Activated CD8-positive, alpha-beta memory T cell treated with anti-CD3 and anti-CD28 coated beads, Interleukin-2, amount 50 U/mL, for 1 hour (primary cell): ENCODE results near the gene COBL.

Source experiments
- DNase-seq: peaks from one replicate; pipeline ENCODE4 v3.0.0-alpha.2; 2020; ENCODE audit errors: extremely low read depth

The COBL gene

DNA sequence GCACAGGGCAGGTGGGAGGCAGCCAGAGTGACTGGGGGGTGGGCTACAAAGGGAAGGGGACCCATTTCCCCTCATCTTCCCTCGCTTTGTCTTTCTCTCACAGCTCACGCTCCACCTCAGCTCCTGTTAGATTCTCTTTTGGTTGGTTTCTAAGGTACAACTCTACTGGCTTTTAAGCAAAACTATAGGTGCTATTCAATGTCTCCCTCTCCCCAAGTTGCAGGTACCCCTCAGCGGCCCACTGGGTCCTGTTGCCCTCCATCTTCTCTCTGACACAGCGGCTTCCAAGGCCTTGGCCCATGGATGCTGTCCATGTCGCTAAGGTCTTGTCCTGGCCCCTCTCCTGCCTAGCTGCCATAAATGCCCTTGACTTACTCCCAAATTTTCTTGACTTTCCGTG is 168.4 kb downstream of the COBL start:
- no peak for DNase-seq

DNA sequence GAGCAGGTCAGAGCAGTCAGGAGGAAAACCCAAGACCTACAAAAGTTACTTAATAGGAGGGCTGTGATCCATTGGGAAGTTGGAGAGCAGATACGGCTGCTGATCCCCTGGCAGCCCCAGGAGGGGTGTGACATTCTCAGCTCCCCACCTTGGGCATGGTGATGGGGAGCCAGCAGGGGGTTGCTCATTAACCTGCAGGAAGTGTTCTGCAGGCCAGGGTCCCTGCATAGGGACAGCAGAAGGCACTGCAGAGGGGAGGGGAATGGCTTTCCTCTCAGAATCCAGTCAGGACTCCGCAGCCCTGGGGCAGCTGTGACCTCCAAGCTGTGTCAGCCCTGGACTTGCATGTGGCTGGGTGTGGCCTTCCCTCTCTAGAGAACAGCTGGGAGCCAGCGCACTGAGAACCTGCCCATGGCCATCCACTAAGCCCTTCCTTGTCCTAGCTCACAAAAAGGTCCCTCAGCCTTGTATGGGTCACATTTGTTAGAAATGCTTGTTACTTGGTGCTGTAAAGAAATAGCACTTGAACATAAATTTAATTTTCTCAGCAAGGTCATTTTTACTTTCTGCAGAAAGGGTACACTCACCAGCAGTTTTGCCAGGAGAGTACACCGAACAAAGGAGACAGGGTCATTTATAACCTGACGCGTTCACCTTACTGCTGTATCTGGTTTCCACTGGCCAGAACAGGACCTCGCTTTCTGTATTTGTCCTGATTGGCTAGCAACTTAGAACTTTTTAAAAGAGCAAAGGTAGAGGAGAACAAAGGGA is 169.6 kb downstream of the COBL start:
- DNase-seq: no peak

DNA sequence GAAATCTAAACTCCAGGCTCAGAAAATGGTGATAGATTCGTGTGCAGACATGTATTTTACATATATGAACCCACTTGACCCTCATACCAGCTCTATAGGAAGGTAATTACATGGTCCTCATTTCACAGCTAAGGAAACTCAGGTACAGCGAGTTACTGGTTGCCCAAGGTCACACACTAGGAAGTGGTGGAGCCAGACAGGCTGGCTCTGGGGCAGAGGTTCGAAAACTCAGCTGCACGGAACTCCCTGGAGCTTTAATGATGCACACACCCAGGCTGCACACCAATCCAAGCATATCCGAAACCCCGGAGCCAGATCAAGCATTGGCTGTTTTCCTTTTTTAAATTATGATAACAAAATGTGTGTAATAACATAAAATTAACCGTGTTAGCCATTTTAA is 172.4 kb downstream of the COBL start:
- DNase-seq: no peak

DNA sequence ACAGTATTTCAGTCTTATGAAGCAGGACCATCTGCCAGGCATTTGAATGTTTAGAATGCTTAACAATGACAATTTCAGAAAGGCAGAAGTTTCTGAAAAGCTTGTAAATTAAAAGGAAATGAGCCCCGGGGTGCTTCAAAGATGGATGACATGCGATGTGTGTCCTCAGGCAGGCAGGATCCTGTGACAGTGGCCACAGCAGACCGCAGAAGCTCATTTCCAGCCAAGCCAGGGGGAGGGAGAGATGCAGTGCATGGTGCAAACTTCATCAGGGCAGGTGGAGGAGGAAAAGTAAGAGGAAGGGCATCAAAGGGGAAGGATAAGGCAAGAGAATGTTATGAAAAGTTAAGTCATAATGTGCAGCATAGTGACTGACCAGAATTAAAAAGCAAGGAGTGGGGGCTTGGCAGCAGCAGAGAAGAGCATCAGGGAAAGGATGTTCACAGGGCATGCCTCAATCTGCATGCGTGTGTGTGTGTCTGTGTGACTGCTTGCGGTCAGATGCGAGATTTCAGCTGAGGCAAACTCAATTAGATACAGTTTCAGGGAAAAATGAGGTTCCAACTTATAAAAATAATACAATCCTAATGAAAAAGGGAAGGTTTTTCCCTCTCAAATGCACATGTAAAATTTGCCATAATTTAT is 173.7 kb downstream of the COBL start:
- DNase-seq: no peak

DNA sequence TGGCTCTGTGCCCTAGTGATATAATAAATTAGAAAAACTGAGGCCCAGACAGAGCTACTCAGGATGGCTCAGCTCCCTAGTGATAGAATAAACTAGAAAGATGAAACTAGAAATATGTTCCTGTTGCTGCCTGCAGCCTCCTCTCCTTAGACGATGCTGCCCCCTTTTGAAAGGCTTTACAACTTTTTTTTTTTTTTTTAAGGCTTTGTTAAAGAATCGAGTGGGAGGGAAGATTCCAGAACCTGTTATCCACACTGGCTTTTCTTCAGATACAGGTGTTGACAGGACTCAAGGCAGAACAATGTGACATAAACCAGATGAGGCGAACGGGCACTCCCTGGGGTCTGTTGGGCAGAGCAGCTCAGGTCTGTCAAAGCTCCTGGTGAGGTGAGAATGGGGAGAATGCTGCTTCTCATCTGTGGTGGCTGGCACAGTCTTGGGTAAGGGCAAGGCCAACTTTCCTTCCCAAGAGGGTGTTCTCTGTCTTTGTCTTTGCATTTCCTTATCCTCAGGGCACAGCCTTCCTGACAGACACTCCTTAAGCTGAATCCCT is 175.1 kb downstream of the COBL start:
- DNase-seq: no peak

DNA sequence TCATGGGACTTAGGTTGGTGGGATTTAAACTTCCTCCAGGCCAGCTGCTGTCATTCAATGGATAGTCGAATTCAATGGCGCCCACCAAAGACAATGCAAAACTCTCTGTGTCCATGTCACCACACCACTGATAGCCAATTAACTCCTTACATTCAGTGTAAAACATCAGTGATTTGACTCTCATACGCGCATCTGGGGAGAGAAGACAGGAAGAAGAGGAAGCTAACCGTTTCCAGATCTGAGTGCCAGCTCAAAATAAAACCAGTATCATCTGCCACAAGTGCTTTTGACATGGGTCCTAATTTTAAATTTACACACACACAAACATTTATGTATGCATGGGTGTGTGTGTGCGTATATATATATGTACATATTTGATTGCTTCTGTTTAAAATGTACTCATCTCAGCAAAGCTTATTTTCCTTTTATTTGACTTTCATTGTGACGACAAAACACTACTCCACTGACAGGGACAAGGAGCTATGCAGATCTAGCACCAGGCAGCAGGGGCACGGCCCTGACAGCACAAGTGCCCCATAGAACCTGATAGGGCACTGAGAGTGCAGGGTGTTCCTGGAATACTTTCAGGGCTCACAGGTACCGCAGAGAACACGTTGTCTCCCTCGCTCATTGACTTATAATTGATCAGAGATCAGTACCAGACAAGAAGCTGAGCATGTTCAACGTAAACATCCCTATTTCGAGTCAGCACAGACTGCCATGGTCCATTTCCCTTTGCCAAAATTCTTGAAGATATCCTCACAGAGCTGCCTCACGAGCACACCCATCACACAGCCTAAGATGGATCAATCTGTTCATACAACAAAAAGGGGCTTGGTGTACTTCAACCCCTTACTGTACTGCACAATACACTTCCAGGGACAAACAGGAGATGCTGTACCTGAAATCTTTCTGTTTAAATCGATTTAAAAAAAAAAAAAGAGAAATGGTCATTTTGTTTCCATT is 176.1 kb downstream of the COBL start:
- no peak for DNase-seq

DNA sequence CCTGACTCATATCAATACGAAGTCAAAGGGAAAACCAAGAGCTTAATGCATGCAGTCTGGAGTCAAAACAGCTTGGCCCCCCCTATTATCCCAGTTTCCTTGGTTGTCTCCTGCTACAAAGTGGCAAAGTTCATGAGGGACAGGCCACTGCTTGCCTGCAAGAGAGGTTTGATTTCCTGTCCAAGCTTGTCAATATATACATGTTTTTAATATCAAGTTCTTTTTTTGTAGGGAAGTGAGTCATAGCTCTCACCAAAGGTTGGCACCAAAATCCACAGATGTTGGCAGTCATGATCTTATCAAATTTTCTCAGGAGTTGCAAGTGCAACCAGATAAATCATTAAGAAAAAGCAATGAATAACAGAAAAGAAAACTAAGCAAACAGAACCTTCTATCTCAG is 176.8 kb downstream of the COBL start:
- no peak for DNase-seq

DNA sequence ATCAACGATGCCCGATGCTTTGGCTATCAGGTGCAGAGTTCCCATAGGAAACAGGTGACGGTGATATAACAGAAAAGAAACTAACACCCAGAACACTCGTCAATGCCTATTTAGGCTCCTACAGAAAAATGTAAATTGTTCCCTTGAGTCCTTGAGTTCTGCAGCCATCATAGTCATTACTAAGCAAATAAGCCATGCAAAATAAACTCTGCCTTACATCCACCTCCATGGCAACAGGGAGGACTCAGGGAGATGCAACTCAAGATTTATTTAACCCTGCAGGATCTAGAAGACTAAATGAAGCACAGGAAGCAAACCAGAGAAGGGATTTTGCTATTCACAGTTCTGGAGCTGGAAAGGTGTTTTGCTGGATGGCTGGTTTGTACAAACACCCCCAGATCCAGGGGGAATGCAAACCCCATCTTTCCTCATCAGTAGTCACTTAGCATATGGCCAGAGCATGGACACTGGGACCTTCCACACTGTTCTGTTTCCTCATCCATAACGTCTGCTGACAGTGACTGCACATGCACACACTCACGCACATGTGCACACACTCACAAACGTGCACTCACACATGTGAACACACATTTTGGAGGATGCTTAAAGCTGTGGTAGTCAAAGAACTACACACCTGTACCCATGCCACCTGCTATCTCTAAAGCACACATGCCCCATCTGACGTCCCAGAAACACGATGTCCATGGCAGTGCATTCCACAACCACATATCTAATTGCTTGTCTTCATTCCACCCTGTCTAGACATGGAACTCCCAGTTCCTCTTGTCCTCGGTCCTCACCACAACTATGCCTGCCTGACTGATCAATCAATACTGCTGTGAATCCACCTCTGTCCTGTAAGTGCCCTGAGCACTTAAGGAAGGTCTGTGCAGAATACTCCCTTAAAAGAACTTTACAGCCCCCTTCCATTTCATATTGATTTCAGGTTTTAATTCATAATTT is 178.2 kb downstream of the COBL start:
- DNase-seq: no peak

DNA sequence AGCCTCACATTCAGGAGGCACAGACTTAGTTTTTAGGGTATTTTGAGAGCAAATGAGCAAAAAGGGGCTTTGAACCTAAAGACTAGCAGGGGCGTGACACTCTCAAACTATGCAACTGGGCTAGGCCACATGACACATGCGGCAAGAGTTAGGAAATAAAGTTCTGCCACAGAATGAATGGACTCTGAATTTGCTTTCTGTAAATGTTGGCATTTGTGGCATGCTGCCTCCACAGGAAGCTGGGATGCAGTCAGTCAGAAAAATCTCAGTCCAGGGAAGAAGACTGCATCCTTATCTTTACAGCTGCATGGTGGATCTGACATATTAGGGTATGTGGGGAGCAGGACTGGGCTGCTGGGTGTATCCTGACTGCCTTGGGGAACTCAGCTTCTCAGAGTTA is 181.0 kb downstream of the COBL start:
- no peak for DNase-seq

DNA sequence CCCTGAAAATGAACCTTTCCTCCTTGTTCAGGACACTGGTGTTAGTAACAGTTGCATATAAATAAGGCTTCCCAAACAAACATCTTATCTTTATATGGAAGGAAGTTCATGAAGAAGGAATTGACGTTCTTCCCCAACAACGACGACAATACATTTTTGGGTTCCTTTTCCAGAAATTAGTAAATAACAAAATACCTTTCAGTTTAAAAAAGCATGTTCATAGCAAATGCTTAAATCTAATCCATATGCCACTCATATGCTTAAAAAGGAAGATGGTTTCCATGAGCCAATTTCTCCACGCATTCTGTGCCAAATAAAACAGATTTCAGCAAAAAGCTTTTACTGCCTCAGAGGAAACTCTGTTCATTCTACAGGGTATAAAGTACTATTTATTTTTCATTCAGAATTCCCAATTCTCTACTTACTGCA is 182.6 kb downstream of the COBL start:
- DNase-seq: no peak

DNA sequence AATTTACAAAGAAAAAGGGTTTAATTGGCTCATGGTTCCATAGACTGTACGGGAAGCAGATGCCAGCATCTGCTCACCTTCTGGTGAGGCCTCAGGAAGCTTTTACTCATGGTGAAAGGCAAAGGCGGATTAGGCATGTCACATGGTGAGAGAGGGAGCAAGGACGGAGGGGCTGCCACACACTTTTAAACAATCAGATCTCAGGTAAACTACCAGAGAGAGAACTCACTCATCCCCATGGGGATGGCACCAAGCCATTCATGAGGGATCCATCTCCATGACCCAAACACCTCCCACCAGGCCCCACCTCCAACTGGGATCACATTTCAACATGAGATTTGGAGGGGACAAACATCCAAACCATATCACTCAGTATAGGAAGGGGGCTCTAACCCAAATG is 183.9 kb downstream of the COBL start:
- DNase-seq: no peak

DNA sequence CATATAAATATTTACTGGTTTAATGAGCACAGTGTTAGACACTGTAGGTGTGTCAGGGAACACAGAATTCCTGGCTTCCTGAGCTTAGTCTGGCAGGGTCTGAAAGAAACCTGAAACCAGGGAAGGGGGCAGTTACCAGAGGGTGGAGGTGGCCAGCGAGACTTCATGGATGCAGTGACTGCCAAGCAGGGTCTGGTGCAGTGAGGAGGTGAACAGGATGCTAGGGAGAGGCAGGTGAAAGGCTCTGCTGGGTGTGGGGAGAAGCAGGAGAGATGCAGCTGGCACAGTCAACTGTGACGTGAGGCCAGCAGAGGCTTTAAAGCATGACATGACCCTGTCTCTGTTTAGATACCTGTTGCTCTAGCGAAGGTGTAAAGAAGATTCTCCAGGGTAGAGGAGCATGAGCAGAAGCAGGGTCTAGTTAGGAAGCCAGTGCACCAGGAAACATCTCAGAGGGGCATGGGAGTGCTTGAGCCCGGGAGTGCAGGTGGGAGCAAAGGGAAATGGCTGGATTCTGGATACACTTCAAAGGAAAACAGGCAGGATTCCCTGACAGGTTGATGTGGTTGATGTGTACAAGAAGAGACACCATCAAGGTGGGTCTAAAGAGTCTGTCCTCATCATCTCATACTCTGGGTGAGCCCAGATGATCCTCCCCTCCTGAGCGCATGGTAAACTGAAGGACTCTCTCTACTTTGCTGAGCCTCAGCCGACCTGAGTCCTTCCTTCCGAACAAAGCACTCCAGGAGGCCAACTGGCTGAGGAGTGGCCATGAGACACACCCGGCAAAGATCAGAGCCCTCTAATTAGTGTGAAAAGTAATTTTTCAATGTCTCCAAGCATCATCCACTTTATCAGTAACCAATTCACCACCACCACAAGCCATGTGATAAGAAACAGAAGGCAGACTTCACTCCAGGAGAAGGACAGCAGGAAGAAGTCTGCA is 186.8 kb downstream of the COBL start:
- no peak for DNase-seq

DNA sequence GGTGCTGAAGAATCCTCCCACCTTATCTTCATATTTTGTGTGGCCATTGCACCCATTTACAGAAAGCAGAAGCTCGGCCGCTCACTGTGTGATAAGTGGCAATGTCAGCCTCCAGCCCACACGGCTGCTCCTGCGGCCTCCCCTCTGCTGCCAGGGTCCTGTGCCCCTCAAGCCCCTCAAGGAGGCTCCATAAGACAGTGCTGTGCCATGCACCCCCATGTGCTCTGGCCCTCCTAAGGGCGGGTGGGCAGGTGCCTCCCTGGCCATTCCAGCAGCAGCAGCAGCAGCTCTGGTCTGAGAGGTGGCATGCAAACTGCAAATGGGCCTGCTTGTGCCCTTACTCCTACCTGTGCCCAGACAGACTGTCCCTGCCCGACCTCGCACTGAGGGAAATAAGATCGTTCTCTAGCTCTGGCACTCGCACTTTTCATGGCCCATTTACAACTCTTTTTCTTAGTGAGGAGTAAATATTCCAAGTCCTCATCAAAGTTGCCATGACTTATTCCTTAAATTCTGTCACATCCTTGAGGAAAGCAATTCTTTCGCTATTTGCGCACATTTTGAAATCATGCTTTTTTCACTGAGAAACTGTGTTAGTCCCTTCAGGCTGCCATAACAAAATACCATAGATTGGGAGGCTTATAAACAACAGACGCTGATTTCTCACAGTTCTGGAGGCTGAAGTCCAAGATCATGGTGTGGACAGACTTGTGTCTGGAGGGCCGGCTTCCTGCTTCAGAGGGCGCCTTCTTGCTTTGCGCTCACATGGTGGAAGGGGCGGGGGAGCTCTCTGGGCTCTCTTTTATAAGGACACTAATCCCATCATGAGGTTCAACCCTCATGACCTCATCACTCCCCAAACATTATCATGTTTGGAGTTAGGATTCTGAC is 187.8 kb downstream of the COBL start:
- DNase-seq: no peak

DNA sequence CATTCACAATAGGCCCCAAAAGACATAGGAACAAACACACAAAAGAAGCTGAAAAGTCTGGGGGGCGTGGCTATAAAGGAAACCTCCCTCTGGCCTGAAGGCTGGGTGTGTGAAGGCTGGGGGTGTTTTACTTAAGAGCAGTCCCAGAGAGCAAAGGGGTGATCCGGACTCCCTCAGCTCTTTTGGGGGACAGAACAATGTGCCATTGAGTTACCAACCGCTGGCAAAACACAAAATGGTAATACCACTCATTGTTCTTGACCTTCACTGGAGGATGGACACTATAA is 189.0 kb downstream of the COBL start:
- no peak for DNase-seq

DNA sequence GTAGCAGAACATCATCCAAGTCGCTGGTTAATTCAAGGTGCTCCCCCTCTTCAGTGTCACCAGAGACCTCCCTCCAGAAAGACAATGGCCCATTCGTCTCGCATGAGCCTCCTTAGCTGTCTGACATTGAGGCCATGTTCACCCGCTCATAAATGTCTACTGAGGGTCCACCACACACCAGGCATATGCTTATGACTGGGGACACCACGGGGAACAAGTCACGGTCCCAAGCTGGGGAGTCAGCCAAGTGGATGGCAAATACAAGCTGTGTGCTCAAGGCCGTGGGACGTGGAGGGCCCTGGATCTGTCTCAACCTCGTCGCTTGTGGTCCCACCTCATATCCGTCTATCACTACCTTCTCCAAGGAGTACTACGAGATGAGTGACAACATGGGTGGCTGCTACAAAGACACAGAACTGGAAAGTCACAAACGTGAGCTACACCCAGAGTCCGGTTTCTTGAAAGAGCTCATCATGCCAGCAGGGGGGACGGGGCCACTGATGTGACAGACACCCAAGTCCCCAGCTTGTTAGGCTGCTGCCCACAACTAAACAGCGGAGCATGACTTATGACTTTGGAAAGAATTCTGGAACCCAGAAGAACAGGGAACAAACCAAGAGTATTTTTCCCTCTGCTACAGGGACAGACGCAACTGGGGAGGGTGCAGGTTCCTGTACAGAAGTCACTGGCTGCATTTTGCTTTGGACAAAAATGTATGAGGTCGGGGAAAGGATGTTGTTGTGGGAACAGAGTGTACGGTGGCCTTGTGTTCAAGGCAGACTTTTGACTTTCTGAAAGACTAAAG is 189.6 kb downstream of the COBL start:
- no peak for DNase-seq

DNA sequence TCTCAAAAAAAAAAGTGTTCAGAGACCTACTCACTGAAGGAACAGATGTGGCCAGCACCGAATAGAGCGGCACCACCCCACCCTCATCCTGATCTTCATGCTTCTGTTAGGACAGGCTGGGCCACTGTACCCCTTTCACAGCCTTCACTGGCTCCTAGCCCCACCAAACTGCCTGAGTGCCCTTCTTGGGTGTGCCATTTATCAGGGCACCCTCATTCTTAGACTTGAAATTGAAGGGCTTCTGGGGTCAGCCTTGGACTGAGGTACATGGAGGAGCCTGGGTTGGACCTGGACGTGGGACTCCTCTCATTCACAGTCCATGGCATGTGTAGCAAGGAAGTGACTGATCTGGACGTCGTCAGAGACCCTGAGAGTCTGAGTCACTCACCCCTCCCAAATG is 190.3 kb downstream of the COBL start:
- no peak for DNase-seq

DNA sequence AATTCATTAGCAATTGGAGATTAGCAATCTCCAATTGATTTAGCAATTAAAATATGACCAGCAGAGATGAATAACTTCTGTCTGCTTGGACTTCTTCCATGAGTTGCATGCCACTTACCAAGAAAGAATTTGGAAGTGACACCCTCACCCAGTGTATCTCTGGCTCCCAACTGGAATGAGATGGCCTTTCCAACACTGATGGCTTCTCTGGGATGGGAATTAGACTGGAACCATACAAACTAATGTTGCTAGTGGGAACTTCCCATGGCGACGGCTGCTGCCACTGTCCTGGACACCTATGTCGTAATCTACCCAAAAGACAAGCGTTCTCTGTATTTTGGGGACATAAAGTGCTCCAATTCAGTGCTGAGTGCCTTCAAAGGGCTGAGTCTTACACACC is 192.3 kb downstream of the COBL start:
- DNase-seq: no peak

DNA sequence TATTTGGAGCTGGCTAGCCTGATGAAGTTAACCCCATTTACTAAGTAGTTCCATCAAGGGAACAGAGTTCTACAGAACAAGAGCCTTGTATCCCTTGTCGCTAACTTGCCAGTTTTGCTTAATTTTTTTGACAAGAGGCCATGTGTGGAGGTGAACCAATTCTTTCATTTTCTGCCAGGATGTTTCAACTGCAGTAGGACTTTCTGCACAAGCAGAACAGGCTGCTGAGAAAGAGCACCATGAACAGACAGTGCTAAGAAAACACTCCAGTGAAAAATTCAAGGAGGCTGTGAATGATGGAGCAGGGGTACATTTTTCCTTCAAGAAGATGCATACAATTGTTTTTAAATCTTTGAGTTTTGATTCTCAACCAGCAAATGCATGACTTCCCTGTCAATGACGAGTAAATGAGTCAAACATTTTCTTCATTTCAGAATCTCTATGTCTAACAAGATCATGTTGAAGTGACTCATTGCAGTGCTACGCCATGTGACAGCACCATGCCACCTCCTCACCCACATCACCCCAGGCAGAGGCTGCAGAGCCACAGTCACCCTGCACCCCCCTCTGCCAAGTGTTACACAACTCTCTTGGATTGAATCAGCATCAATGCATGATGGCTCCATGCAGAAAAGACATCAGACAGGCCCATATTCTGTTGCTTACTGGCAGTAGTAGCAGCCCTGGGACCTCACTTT is 193.1 kb downstream of the COBL start:
- DNase-seq: no peak
